GM13976 (cell line): ENCODE data around the gene GPR39.

Experiments used
- DNase-seq: peaks from one replicate; pipeline ENCODE4 v3.0.0; 2012; ENCODE audit warnings: low spot score
- CTCF ChIP-seq: IDR thresholded peaks from 2 replicates; pipeline ENCODE4 v1.5.1; 2012; ENCODE audit warnings: borderline replicate concordance, mild to moderate bottlenecking; ENCODE audit not compliant: insufficient read depth; ENCODE audit errors: extremely low read depth, missing control alignments, control extremely low read depth
- in situ Hi-C: fragments of 300-500 bp; cut with MboI; formaldehyde crosslinking; loops from one replicate; pipeline ENCODE4 v1.12.0; 2022; ENCODE audit warnings: low sequenced_read_pairs, mixed read lengths, inconsistent platforms; ENCODE audit not compliant: unreplicated experiment

The GPR39 gene

GRCh38 chr2:132604561-132604960, 188.0 kb downstream of the GPR39 start:
- TF ChIP-seq CTCF: no peak
- in situ Hi-C loops: no loop called here

GRCh38 chr2:132605236-132606180, 188.9 kb downstream of the GPR39 start:
- TF ChIP-seq CTCF: no peak
- no peak for DNase-seq
- in situ Hi-C loops: no loop called here

More at GRCh38 chr2:132604561-132604960, 188.0 kb downstream of the GPR39 start:
- DNase-seq: no peak

- DNase-seq: no peak
- no peak for TF ChIP-seq CTCF
- in situ Hi-C loops: no loop called here
Measured at GRCh38 chr2:132606649-132607048, 190.0 kb downstream of the GPR39 start.

GRCh38 chr2:132607426-132608090, 191.0 kb downstream of the GPR39 start:
- in situ Hi-C loops: no loop called here
- TF ChIP-seq CTCF: no peak
- no peak for DNase-seq

- TF ChIP-seq CTCF: no peak
- in situ Hi-C loops: no loop called here
- DNase-seq: no peak
Measured at GRCh38 chr2:132608311-132608710, 191.7 kb downstream of the GPR39 start.

GRCh38 chr2:132609101-132609890, 192.7 kb downstream of the GPR39 start:
- no peak for DNase-seq
- in situ Hi-C loops: no loop called here
- TF ChIP-seq CTCF: no peak
